HepG2 (cell line): ENCODE measurements around the gene VWA2. TPM values are rescaled to one million over a fixed set of nuclear protein-coding genes. Genes with fewer than 3 reads are reported as not detected.

ENCODE experiments used
- ATAC-seq: fragments of 200-7000 bp; cut with Tn5 transposase; 3 replicates; pipeline ENCODE4 v1.9.1; 2020; ENCODE audit warnings: mild to moderate bottlenecking, moderate library complexity
- BruUV-seq: library from RNA; stranded (reverse); fragments of 400-500 nt; replicated peaks from 2 replicates; lab custom pipeline; 2021; lab: Mats Ljungman, UMichigan
- CTCF ChIA-PET: fragments of 300-600 bp; formaldehyde crosslinking; extraction: SDS; loops from one replicate; lab custom pipeline; 2021; ENCODE audit warnings: low total read pairs, inconsistent platforms, low intra/inter-chr PET ratio; lab: Yijun Ruan, JAX
- POLR2A ChIA-PET: fragments of 350-600 bp; sonication (Branson Sonifier 250); formaldehyde crosslinking; loops from one replicate; lab custom pipeline; 2020; ENCODE audit warnings: antibody characterized with exemption, inconsistent platforms; lab: Yijun Ruan, JAX
- DNase-seq: peaks from one replicate; pipeline ENCODE4 v3.0.0-alpha.2; 2015; ENCODE audit warnings: low spot score
- FAIRE-seq: peaks from 3 replicates; lab custom pipeline; 2011; peaks lifted over from hg19 to GRCh38; lab: Jason Lieb, UNC
- H2AFZ ChIP-seq: one replicate; pipeline ENCODE4 v1.6.1; 2011; ENCODE audit warnings: low read length, inconsistent platforms
- H3K27ac ChIP-seq: fragments of 300-600 bp; 3 replicates; pipeline ENCODE4 v1.8.0; 2011; ENCODE audit warnings: mixed run types, mild to moderate bottlenecking, mixed read lengths, low read length, inconsistent platforms; ENCODE audit not compliant: insufficient read depth; ENCODE audit errors: extremely low read length
- H3K27me3 ChIP-seq, 2 experiments: fragments of 200-600 bp in 1 of 2; 2 replicates in 1 of 2; 3 replicates in 1 of 2; pipeline versions ENCODE4 v1.6.0 to v1.8.0; 2011; ENCODE audit warnings: low read length in 2 of 2, mild to moderate bottlenecking in 2 of 2, moderate library complexity in 2 of 2, inconsistent platforms in 1 of 2; ENCODE audit not compliant: insufficient read depth in 2 of 2, control insufficient read depth in 1 of 2
- H3K36me3 ChIP-seq, 2 experiments: fragments of 200-600 bp in 1 of 2; replicated peaks in 1 of 2; 2 replicates in 1 of 2; 3 replicates in 1 of 2; pipeline versions ENCODE4 v1.5.1 to v1.8.0; 2011; ENCODE audit warnings: low read length in 2 of 2, inconsistent platforms in 1 of 2; ENCODE audit not compliant: insufficient read depth in 2 of 2, control insufficient read depth in 1 of 2
- H3K4me1 ChIP-seq: 2 replicates; pipeline ENCODE4 v1.5.1; 2012; ENCODE audit warnings: low read length, inconsistent platforms; ENCODE audit not compliant: insufficient read depth
- H3K4me2 ChIP-seq: 2 replicates; pipeline ENCODE4 v1.6.0; 2011; ENCODE audit warnings: low read depth, low read length, inconsistent platforms
- H3K4me3 ChIP-seq, 3 experiments: fragments of 200-600 bp in 1 of 3; sonication (generic), shearing (Covaris generic) in 1 of 3; replicated peaks in 1 of 3; 2 replicates each; pipeline ENCODE4 v1.5.1; 2011 to 2016; ENCODE audit warnings: low read length in 3 of 3, inconsistent platforms in 2 of 3, low read depth in 2 of 3, mild to moderate bottlenecking in 2 of 3, control low read depth in 1 of 3, mixed read lengths in 1 of 3; ENCODE audit not compliant: insufficient read depth in 1 of 3
- H3K79me2 ChIP-seq: one replicate; pipeline ENCODE4 v1.6.1; 2011; ENCODE audit warnings: low read length, inconsistent platforms; ENCODE audit not compliant: insufficient read depth
- H3K9ac ChIP-seq: 2 replicates; pipeline ENCODE4 v1.6.0; 2011; ENCODE audit warnings: mild to moderate bottlenecking, low read depth, low read length, inconsistent platforms; ENCODE audit not compliant: insufficient read depth
- H3K9me3 ChIP-seq: 2 replicates; pipeline ENCODE4 v1.5.1; 2012; ENCODE audit warnings: mild to moderate bottlenecking, low read length
- H4K20me1 ChIP-seq: 2 replicates; pipeline ENCODE4 v1.6.0; 2011; ENCODE audit warnings: inconsistent platforms, mild to moderate bottlenecking, low read length, moderate library complexity; ENCODE audit not compliant: insufficient read depth
- USF2 ChIP-seq, 2 experiments: sonication (generic) in 1 of 2; formaldehyde crosslinking in 1 of 2; IDR thresholded peaks; 2 replicates each; pipeline versions ENCODE4 v1.5.1 to v1.6.1; 2011 to 2020; ENCODE audit warnings: borderline replicate concordance in 1 of 2, low read depth in 1 of 2, low read length in 1 of 2, mild to moderate bottlenecking in 1 of 2, missing genetic modification reagents in 1 of 2, moderate library complexity in 1 of 2
- ZBTB46 ChIP-seq: sonication (generic); formaldehyde crosslinking; IDR thresholded peaks from 2 replicates; pipeline ENCODE4 v1.4.0; 2020; ENCODE audit warnings: mild to moderate bottlenecking, missing genetic modification reagents, borderline replicate concordance
- ZNF121 ChIP-seq: sonication (generic); formaldehyde crosslinking; IDR thresholded peaks from 2 replicates; pipeline ENCODE4 v1.5.0; 2020; ENCODE audit warnings: mild to moderate bottlenecking, missing genetic modification reagents
- ZNF263 ChIP-seq: sonication (generic); formaldehyde crosslinking; IDR thresholded peaks from 2 replicates; pipeline ENCODE4 v1.4.0; 2020; ENCODE audit warnings: missing genetic modification reagents
- ZNF280D ChIP-seq: sonication (generic); formaldehyde crosslinking; IDR thresholded peaks from 2 replicates; pipeline ENCODE4 v1.5.1; 2020; ENCODE audit warnings: mild to moderate bottlenecking, missing genetic modification reagents
- ZNF543 ChIP-seq: sonication (generic); formaldehyde crosslinking; IDR thresholded peaks from 2 replicates; pipeline ENCODE4 v1.4.0; 2020; ENCODE audit warnings: mild to moderate bottlenecking, missing genetic modification reagents
- ZNF576 ChIP-seq: sonication (generic); formaldehyde crosslinking; IDR thresholded peaks from 2 replicates; pipeline ENCODE4 v1.4.0; 2020; ENCODE audit warnings: mild to moderate bottlenecking, missing genetic modification reagents
- ZNF768 ChIP-seq: sonication (generic); formaldehyde crosslinking; IDR thresholded peaks from 2 replicates; pipeline ENCODE4 v1.4.0; 2020; ENCODE audit warnings: missing genetic modification reagents
- WGBS: methylation state at CpG from one replicate; pipeline ENCODE4 v1.1.6; 2017; ENCODE audit warnings: low lambda C conversion rate; 5-methylcytosine and 5-hydroxymethylcytosine counted together
- in situ Hi-C: cut with HindIII; loops from 2 replicates; pipeline ENCODE4 v1.10.0; 2017; ENCODE audit warnings: low pct_unique_long_range_greater_than_20kb; ENCODE audit not compliant: extremely low pct_ligation_motif_present
- intact Hi-C: fragments of 100-400 bp; cut with micrococcal nuclease; formaldehyde crosslinking; loops from one replicate; pipeline ENCODE4 v1.10.0; 2022; ENCODE audit not compliant: unreplicated experiment
- polyA plus RNA-seq, 8 experiments: library from polyadenylated mRNA; depleted of rRNA in 3 of 8; stranded (reverse) in 7 of 8; unstranded in 1 of 8; fragments of >200 nt; fragmentation: Illumina TruSeq in 4 of 8; extraction: Trizol in 4 of 8; gene quantifications; 2 replicates each; pipeline versions ENCODE4 v1.2.1 to v1.2.3, GENCODE V29; 2011 to 2016; ENCODE audit warnings: low read depth in 4 of 8, missing spikeins in 1 of 8, mixed read lengths in 1 of 8; ENCODE audit not compliant: insufficient read depth in 1 of 8
- total RNA-seq, 5 experiments: library from RNA; depleted of rRNA; stranded (reverse); fragments of >200 nt; fragmentation: Illumina TruSeq; extraction: Trizol; gene quantifications; 2 replicates each; pipeline ENCODE4 v1.2.3, GENCODE V29; 2016; ENCODE audit warnings: low read depth in 1 of 5

Gene VWA2
- total and polyA plus RNA-seq, 2 of the 13 experiments (the other 11 are each of a cell fraction or from before 2014, with no cell fraction given): not detected

GRCh38 chr10:114315566-114316420, 76.7 kb downstream of the VWA2 start:
- Histone ChIP-seq H3K9me3 (no peaks in the 10 kb centered on the region), H3K27me3 (peaks cover 3 to 38% of the 10 kb centered on the region in 2 experiments; a peak in 4 of 5 replicates), H3K4me2 (no peak overlapping the region), H4K20me1 (no peaks in the 10 kb centered on the region), H2AFZ (no peak overlapping the region), H3K4me1 (no peaks in the 10 kb centered on the region), H3K36me3 (no peaks in the 10 kb centered on the region), H3K9ac (no peak overlapping the region), H3K4me3 (no peak overlapping the region), H3K27ac (no peak overlapping the region), H3K79me2 (no peaks in the 10 kb centered on the region)
- TF ChIP-seq ZNF576 (CRISPR knock-in tag): no peak
- no peak for TF ChIP-seq ZNF121 (CRISPR knock-in tag)
- ChIA-PET CTCF (no interaction called here), POLR2A (no interaction called here)
- FAIRE-seq (no peak), DNase-seq (no peak), ATAC-seq (no peak)
- intact Hi-C loops: no loop called here
- 10% methylated on average over 4 of the region's 22 CpGs for WGBS
- no TSS peak for BruUV-seq
- in situ Hi-C loops: loop anchor here (25.0 kb wide), 1 partner anchor 822 kb away; no protein-coding TSS in a partner anchor

- no peak for TF ChIP-seq ZNF263 (CRISPR knock-in tag)
- no peak for TF ChIP-seq ZNF280D (CRISPR knock-in tag)
- TF ChIP-seq USF2 (IDR thresholded peaks at IDR 0.05; ENCODE audit: low read depth, low read length): no peak
- no peak for TF ChIP-seq USF2 (CRISPR knock-in tag; IDR thresholded peaks at IDR 0.05; ENCODE audit: borderline replicate concordance)
- TF ChIP-seq ZNF543 (CRISPR knock-in tag): no peak
- no peak for TF ChIP-seq ZBTB46 (CRISPR knock-in tag)
- TF ChIP-seq ZNF768 (CRISPR knock-in tag): no peak
- BruUV-seq: no TSS peak
- no peaks in the 10 kb centered on the region for H3K4me1 ChIP-seq
- DNase-seq (no peak), FAIRE-seq (no peak), ATAC-seq (no peak)
- no peak overlapping the region for H3K4me3 ChIP-seq
- no peak overlapping the region for H3K4me2 ChIP-seq
- CTCF ChIA-PET: no interaction called here
- in situ Hi-C loops (loop anchor here (25.0 kb wide), 1 partner anchor 821 kb away; no protein-coding TSS in a partner anchor), intact Hi-C loops (no loop called here)
- no peak overlapping the region for H3K27ac ChIP-seq
- POLR2A ChIA-PET: no interaction called here
- no peaks in the 10 kb centered on the region for H3K36me3 ChIP-seq
- no peak overlapping the region for H2AFZ ChIP-seq
- H3K9ac ChIP-seq: no peak overlapping the region
- WGBS: 31% methylated on average over 5 of the region's 5 CpGs
- no peaks in the 10 kb centered on the region for H3K79me2 ChIP-seq
- H3K9me3 ChIP-seq: no peaks in the 10 kb centered on the region
- H4K20me1 ChIP-seq: no peaks in the 10 kb centered on the region
- peaks cover 2 to 33% of the 10 kb centered on the region in 2 experiments; a peak in 3 of 5 replicates for H3K27me3 ChIP-seq
These were observed 77.7 kb downstream of the VWA2 start for GRCh38 chr10:114316744-114317143.
